Activated T-helper 1 cell treated with anti-CD3 and anti-CD28 coated beads, Interleukin-12 subunit alpha, Interleukin-12 subunit beta, Interleukin-2, Interleukin-4 antibody, amounts not matched to agents 30 ng/mL and 10 ng/mL and 1 ng/mL, durations not matched to agents 14 hours and 24 hours and 36 hours (primary cell): ENCODE measurements around the gene CCDC88C. TPM values are rescaled to one million over a fixed set of nuclear protein-coding genes. Genes with fewer than 3 reads are reported as not detected.
"Not testable (repeated sequence)": the region's sequence is repeated elsewhere in the genome, so short reads cannot be mapped to it uniquely, and the experiment has no call there.

Experiments used
- DNase-seq: peaks from one replicate; pipeline ENCODE4 v3.0.0; 2021; ENCODE audit warnings: low spot score
- H3K27ac Mint-ChIP-seq: one replicate; pipeline ENCODE4 v1.8.0; 2021; ENCODE audit warnings: mild to moderate bottlenecking, mixed read lengths
- H3K27me3 Mint-ChIP-seq: one replicate; pipeline ENCODE4 v1.8.0; 2022; ENCODE audit warnings: mild to moderate bottlenecking, moderate library complexity, mixed read lengths; ENCODE audit not compliant: insufficient read depth
- H3K36me3 Mint-ChIP-seq: one replicate; pipeline ENCODE4 v1.8.0; 2021; ENCODE audit warnings: low read depth, mixed read lengths
- H3K4me1 Mint-ChIP-seq: one replicate; pipeline ENCODE4 v1.8.0; 2021; ENCODE audit warnings: low read depth, mixed read lengths
- H3K4me3 Mint-ChIP-seq: one replicate; pipeline ENCODE4 v1.8.0; 2021; ENCODE audit warnings: mild to moderate bottlenecking, moderate library complexity, mixed read lengths
- H3K9me3 Mint-ChIP-seq: one replicate; pipeline ENCODE4 v1.8.0; 2021; ENCODE audit warnings: mixed read lengths
- intact Hi-C: fragments of 100-400 bp; cut with micrococcal nuclease; formaldehyde crosslinking; loops from one replicate; pipeline ENCODE4 v1.15.1; 2024
- total RNA-seq: library from RNA; stranded (reverse); gene quantifications from 2 replicates; pipeline ENCODE4 v1.2.3, GENCODE V29; 2022

CCDC88C gene
- total RNA-seq, 1 donor from 2014 or later: 85.9 TPM

DNA sequence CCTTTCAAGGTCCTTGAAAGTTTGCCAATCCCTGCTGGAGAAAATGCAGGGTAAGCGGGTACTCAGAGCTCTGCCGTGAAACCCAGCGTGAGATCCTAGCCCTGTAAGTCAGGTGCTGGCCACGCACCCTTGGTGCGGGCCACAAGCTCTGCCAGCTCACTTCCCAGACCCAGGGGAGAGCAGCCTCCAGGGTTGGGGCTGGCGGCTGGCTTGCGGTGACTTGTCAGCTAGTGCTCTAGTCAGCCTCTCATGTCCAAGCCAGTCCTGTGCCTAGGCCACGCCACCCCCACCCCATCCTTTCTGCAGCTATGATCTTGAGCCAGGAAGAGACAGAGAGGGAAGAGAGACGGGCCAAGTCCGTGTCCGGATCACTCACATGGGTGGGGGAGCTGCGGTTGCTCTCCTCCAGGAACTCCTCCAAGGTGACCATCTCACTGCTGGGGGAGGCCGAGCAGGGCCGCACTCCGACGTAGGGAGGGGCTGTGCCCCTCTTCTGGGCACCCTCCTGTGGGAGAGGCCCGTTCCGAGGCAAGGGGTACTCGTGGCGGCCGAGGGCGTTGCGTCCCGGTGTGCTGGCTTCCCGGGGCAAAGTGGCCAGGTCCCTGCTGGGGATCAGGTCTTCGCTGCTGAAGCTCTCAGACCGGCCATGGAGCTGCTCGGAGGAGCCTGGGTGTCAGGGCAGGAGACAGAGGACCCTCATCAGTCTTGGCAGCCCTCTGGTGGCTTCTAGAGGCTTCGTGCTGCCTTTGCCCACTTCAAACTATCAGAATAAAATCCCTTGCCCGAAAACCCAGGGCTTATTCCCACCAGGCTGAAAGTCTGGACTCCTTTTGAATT is 139.9 kb downstream of the CCDC88C start:
- Mint-ChIP-seq H3K4me1 (no peaks in the 10 kb centered on the region), H3K27me3 (no peaks in the 10 kb centered on the region), H3K27ac (no peak overlapping the region), H3K36me3 (peaks cover 38% of the 10 kb centered on the region), H3K4me3 (no peak overlapping the region), H3K9me3 (no peaks in the 10 kb centered on the region)
- DNase-seq: no peak
- intact Hi-C loops: no loop called here

DNA sequence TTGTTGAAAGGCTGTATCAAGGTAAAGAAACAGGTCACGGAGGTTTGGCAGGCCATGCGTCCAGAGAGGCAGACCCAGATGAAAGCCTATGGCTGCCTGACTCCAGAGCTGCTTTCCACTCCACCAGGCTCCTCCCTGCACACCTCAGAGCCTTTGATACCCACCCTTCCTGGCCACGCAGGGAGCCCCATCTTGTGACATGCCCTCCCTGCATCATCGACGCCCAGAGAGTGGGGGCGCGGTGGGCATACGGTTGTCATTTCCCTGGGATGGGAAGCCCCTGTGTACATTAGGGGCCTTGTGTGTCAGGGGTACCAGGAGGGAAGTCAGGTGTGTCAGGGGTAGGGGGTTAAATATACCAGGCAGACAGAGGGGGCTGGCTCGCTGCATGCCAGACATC is 142.8 kb downstream of the CCDC88C start:
- Mint-ChIP-seq H3K27me3 (no peaks in the 10 kb centered on the region), H3K4me3 (no peak overlapping the region), H3K27ac (no peak overlapping the region), H3K9me3 (no peaks in the 10 kb centered on the region), H3K36me3 (peaks cover 32% of the 10 kb centered on the region), H3K4me1 (no peaks in the 10 kb centered on the region)
- intact Hi-C loops: no loop called here
- no peak for DNase-seq

DNA sequence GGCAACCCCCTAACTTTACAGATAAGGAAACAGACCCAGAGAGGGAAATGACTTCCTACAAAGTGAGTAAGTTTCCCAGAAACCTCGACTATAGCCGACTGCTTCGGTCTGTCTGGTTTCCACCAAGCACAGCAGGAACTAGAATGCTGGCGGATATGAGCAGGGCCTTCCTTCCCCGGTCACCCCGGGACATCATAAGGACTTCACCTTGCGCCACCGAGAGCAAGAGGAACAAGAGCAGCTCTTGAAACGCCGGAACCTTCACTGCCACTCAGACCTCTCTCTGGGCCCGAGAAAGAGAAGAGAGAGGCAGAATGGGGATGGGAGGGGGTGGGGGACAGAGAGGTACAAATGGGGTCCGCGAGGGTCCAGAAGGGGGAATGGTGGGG is 143.7 kb downstream of the CCDC88C start:
- peaks cover 36% of the 10 kb centered on the region for H3K36me3 Mint-ChIP-seq
- no peak overlapping the region for H3K27ac Mint-ChIP-seq
- H3K4me1 Mint-ChIP-seq: no peaks in the 10 kb centered on the region
- no peak overlapping the region for H3K4me3 Mint-ChIP-seq
- no peaks in the 10 kb centered on the region for H3K27me3 Mint-ChIP-seq
- H3K9me3 Mint-ChIP-seq: no peaks in the 10 kb centered on the region
- intact Hi-C loops: no loop called here
- DNase-seq: no peak

DNA sequence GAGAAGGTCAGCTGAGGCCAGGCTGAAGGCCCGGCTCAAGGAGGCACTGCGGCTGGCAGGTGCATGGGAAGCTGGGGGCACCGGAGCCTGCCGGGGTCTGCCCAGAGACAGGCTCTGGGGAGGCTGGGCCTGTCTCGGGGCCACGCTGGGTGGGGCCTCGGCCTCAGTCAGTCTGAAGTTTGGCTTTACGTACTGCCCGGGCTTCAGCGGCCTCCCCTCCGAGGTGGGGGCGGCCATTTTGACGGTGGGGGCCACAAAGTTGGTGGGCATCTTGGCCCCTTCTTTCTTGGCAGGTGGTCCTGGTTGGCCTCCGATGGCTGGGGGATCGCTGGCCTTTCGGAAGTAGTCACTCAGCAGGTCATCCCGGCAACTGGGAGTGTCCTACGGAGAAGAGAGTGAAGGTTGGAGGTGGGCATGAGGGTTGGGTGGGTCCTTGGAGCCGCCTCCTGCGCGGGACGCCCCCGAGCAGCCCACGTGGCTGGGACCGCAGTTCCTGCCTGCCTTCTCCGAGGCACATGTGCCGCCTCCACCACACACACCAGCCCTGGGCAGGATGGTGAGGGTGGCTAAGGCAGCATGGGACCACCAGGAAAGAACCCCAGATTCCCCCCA is 144.2 kb downstream of the CCDC88C start:
- Mint-ChIP-seq H3K27me3 (no peaks in the 10 kb centered on the region), H3K36me3 (peaks cover 36% of the 10 kb centered on the region), H3K4me3 (no peak overlapping the region), H3K9me3 (no peaks in the 10 kb centered on the region), H3K27ac (no peak overlapping the region), H3K4me1 (peaks cover under 1% of the 10 kb centered on the region)
- intact Hi-C loops: no loop called here
- DNase-seq: no peak

DNA sequence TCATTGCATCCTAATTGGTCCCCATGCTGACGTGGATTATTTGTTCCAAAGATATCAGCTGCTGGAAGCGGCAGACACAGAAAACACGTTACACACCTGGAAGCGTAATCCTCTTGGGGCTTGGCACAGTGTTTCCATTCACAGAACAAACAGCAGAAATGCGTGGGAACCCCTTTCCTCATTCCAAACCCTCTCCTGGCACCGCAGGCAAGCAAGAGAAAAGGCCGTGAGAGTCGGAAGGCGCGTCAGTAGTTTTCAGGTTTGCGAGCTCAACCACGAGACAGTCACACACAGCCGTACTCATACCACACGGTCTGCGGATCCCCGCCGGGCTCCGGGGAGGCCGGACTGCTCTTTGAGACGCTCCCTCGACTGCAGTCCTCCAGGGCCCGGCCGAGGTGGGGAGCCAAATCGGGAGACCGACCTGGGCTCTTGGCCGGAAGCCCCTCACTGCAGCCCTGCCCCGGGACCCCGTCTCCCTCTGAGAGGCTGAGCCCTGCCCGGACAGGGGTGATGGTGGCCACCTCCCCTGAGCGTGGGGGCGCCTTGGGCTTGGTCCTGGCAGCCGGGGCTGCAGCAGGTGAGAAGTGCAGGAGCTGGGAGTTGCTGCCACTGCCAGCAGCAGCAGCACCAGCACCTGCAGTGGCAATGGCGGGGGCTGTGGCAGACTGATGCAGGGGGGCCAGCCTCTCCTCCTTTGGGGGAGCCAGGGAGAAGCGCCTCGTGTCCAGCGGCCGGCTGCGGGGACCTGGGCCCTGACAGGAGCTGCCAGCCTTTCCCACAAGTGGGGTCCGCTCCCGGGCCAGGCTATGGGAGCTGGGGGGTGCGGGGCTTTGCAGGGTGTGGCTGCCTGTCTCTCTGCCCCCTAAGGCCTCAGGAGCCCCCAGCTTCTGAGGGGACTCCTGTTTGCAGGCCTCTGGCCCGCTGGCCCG is 145.0 kb downstream of the CCDC88C start:
- H3K9me3 Mint-ChIP-seq: no peaks in the 10 kb centered on the region
- no peaks in the 10 kb centered on the region for H3K27me3 Mint-ChIP-seq
- DNase-seq: no peak
- H3K4me1 Mint-ChIP-seq: peaks cover 9% of the 10 kb centered on the region
- no peak overlapping the region for H3K27ac Mint-ChIP-seq
- no peak overlapping the region for H3K4me3 Mint-ChIP-seq
- intact Hi-C loops: no loop called here
- peaks cover 43% of the 10 kb centered on the region for H3K36me3 Mint-ChIP-seq

DNA sequence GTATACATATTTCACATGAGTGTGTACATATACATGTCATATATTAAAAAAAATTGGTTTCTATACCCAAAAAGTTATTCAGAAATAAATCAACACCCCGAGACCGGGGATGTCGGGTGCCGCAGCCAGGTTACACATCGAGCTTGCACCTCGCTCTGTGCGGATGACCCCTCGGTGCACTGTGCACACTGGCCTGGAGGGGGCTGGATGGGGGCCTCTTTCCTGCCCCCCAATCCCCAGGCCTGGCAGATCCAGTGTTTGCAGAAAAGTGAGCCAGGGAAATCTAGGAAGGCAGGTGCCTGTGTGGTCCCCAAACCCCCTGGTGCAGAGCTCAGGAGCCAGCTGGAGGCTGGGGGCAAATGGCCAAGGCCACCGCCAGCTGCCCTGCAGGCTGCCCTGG is 146.0 kb downstream of the CCDC88C start:
- Mint-ChIP-seq H3K36me3 (peaks cover 40% of the 10 kb centered on the region), H3K9me3 (no peaks in the 10 kb centered on the region), H3K27me3 (no peaks in the 10 kb centered on the region), H3K27ac (no peak overlapping the region), H3K4me3 (no peak overlapping the region), H3K4me1 (peaks cover 13% of the 10 kb centered on the region)
- intact Hi-C loops: no loop called here
- no peak for DNase-seq

DNA sequence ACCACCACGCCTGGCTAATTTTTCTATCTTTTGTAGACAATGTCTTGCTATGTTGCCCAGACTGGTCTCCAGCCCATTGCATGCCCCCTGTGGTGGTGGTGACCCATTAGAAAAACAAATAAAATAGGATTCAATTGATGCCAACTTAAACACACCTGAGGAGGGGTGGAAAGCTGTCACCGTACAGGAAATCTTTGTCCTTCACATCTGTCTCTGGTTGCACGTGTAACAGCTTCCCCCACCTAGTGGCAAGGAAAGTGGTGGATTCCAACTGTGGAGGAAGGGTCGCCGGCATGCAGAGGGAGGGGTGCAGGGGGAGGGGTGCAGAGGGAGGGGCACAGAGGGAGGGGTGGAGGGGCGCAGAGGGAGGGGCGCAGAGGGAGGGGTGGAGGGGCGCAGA is 147.0 kb downstream of the CCDC88C start:
- H3K36me3 Mint-ChIP-seq: peaks cover 39% of the 10 kb centered on the region
- H3K4me3 Mint-ChIP-seq: no peak overlapping the region
- no peaks in the 10 kb centered on the region for H3K27me3 Mint-ChIP-seq
- H3K9me3 Mint-ChIP-seq: no peaks in the 10 kb centered on the region
- DNase-seq: no peak
- H3K27ac Mint-ChIP-seq: peak overlapping the region; percentile 14
- intact Hi-C loops: no loop called here
- peaks cover 18% of the 10 kb centered on the region for H3K4me1 Mint-ChIP-seq

DNA sequence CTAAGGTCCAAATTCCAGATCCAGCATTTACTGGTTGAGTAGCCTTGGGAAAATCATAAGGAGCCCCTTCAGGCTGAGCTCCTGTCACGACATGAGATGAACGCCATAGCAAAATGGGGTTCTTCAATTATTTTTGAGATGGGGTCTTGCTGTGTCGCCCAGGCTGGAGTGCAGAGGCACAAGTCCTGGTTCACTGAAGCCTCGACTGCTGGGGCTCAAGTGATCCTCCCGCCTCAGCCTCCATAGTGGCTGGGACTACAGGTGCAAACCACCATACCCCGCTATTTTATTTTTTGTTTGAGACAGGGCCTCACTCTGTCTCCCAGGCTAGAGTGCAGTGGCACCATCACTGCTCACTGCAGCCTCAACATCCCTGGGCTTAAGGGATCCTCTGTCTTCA is 147.4 kb downstream of the CCDC88C start:
- peaks cover 22% of the 10 kb centered on the region for H3K4me1 Mint-ChIP-seq
- intact Hi-C loops: no loop called here
- H3K4me3 Mint-ChIP-seq: no peak overlapping the region
- no peak for DNase-seq
- H3K27ac Mint-ChIP-seq: peak overlapping the region; percentile 14
- peaks cover 42% of the 10 kb centered on the region for H3K36me3 Mint-ChIP-seq
- H3K9me3 Mint-ChIP-seq: no peaks in the 10 kb centered on the region
- H3K27me3 Mint-ChIP-seq: no peaks in the 10 kb centered on the region

DNA sequence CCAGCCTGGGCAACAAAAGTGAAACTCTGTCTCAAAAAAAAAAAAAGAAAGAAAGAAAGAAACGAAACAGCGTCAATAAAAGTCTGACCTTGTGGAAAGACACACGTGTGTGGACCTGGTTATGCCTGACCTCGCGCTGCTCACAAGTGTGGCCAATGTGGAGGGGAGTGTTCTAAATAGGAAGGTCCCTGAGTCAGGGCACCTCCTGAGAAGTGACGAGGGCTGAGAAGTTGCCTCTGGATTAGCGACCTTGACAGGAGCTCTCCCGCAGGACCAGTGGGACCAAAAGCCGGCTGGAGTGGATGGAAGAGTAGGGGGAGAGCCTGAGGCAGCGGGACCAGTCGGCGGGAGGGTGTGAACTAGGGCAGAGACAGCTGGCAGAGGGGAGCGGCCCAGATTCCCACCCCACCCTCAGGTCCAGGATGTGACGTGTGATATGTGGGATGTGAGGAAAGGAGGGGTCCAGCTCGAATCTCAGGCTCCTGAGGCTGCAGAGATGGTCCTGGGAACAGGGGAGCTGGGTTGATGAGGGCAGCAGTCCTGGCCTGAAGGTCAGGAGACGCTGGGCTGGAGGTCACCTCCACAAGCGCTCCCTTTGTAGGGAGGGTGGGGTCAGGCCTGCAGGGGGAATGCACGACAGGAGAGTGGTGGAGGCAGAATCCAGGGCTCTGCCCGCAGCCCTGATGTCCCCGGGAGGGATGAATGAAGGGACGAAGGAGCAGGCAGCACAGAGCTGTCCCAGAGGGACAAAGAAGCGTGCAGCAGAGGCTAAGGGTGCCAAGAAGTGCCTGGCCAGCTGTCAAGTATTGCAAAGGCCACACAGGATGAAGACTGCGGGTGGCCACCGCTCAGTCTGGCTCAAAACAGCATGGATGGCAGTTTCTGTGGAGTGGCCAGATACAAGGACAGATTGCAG is 148.3 kb downstream of the CCDC88C start:
- Mint-ChIP-seq H3K9me3 (no peaks in the 10 kb centered on the region), H3K27ac (peak overlapping the region; percentile 67), H3K27me3 (no peaks in the 10 kb centered on the region), H3K4me3 (no peak overlapping the region), H3K4me1 (peaks cover 29% of the 10 kb centered on the region), H3K36me3 (peaks cover 38% of the 10 kb centered on the region)
- DNase-seq: no peak
- intact Hi-C loops: loop anchor here (5.0 kb wide), 1 partner anchor 367 kb away; no protein-coding TSS in a partner anchor

DNA sequence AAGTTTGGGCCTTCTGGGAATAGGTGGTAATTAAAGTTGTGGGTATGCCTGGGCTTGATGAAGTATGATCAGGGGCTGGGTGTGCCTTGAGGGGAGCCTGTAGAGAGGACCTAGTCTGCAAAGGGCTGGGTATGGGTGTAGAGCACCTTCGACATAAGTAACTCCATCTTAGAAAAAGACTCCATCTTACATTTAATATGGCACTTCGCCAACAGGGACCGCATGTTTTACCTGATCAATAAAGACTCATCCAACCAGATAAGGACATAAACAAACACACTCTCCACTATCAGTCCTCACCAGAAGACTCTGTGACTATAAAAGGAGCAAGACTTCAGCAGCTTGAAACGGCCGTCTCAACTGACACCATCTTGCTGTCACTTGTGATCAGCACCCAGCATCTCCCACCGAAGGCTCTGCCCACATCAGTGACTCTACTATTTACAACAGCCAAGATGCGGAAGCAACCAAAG is 149.6 kb downstream of the CCDC88C start:
- Mint-ChIP-seq H3K27me3 (no peaks in the 10 kb centered on the region), H3K4me1 (peaks cover 40% of the 10 kb centered on the region), H3K27ac (peak overlapping the region; percentile 45), H3K9me3 (no peaks in the 10 kb centered on the region), H3K4me3 (no peak overlapping the region), H3K36me3 (peaks cover 38% of the 10 kb centered on the region)
- DNase-seq: no peak
- intact Hi-C loops: loop anchor here (5.0 kb wide), 1 partner anchor 366 kb away; no protein-coding TSS in a partner anchor

DNA sequence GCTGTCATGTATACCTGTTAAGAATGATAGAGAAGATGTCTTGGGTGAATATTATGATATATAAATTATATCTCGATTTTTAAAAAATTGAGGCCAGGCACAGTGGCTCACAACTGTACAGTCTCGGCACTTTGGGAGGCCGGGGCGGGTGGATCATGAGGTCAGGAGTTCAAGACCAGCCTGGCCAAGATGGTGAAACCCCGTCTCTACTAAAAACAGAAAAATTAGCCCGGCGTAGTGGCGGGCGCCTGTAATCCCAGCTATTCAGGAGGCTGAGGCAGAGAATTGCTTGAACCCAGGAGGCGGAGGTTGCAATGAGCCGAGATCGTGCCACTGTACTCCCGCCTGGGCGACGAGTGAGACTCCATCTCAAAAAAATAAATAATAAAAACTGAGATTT is 151.3 kb downstream of the CCDC88C start:
- Mint-ChIP-seq H3K4me1 (peaks cover 55% of the 10 kb centered on the region), H3K36me3 (peaks cover 35% of the 10 kb centered on the region)
- H3K9me3 Mint-ChIP-seq, DNase-seq, H3K27me3 Mint-ChIP-seq, H3K27ac Mint-ChIP-seq, H3K4me3 Mint-ChIP-seq: not testable (repeated sequence)
- intact Hi-C loops: loop anchor here (5.0 kb wide), 1 partner anchor 364 kb away; no protein-coding TSS in a partner anchor

DNA sequence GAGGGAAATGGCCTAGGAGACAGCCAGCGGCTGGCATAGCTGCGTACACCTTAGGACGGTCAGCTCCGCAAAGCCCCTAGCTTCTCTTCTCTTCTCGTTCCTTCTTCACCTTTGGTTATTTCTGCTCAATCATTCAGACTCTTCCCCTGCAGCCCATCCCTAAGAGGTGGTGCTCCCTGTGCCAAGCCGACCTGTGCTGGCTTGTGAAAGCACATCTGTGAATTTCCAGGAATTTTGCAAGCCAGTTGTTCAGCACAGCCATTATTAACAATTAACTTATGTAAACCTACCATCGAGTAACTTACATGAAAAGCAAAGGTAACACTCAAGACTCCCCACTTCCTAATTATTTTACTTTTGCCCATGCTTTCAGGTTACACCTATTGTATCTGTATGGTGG is 152.2 kb downstream of the CCDC88C start:
- Mint-ChIP-seq H3K4me1 (peaks cover 62% of the 10 kb centered on the region), H3K27me3 (no peaks in the 10 kb centered on the region), H3K9me3 (no peaks in the 10 kb centered on the region), H3K4me3 (peak overlapping the region; percentile 62), H3K36me3 (peaks cover 33% of the 10 kb centered on the region), H3K27ac (peak overlapping the region; percentile 47)
- no peak for DNase-seq
- intact Hi-C loops: loop anchor here (5.0 kb wide), 1 partner anchor 363 kb away; no protein-coding TSS in a partner anchor
